DOHH2 (cell line): ENCODE results near the gene LRRN1.
"Not testable (repeated sequence)": the region's sequence is repeated elsewhere in the genome, so short reads cannot be mapped to it uniquely, and the experiment has no call there.

Source experiments
- H3F3A ChIP-seq: fragments of 200-600 bp; sonication (generic), shearing (Covaris generic); 2 replicates; pipeline ENCODE4 v1.6.0; 2016; ENCODE audit warnings: antibody characterized with exemption, mild to moderate bottlenecking; ENCODE audit not compliant: control insufficient read depth, insufficient read depth
- H3K27ac ChIP-seq: fragments of 200-600 bp; sonication (generic); 2 replicates; pipeline ENCODE4 v1.5.1; 2014; ENCODE audit warnings: low read depth, mild to moderate bottlenecking, low read length, moderate library complexity
- H3K27me3 ChIP-seq: fragments of 200-600 bp; sonication (generic); 2 replicates; pipeline ENCODE4 v1.6.1; 2014; ENCODE audit warnings: mild to moderate bottlenecking, low read length, mixed read lengths; ENCODE audit not compliant: control insufficient read depth
- H3K36me3 ChIP-seq: fragments of 200-600 bp; sonication (generic); 2 replicates; pipeline ENCODE4 v1.6.1; 2014; ENCODE audit warnings: mild to moderate bottlenecking, low read length, moderate library complexity, mixed read lengths; ENCODE audit not compliant: control insufficient read depth
- H3K4me1 ChIP-seq: fragments of 200-600 bp; sonication (generic); 2 replicates; pipeline ENCODE4 v1.6.1; 2014; ENCODE audit warnings: mild to moderate bottlenecking, low read length, mixed read lengths; ENCODE audit not compliant: control insufficient read depth
- H3K4me2 ChIP-seq: fragments of 200-600 bp; sonication (generic); 2 replicates; pipeline ENCODE4 v1.6.0; 2014; ENCODE audit warnings: mild to moderate bottlenecking, low read length, moderate library complexity
- H3K4me3 ChIP-seq: fragments of 200-600 bp; sonication (generic); 2 replicates; pipeline ENCODE4 v1.5.1; 2014; ENCODE audit warnings: mild to moderate bottlenecking, low read length, mixed read lengths
- H3K79me2 ChIP-seq: fragments of 200-600 bp; sonication (generic); 2 replicates; pipeline ENCODE4 v1.6.1; 2014; ENCODE audit warnings: mild to moderate bottlenecking, low read length, mixed read lengths; ENCODE audit not compliant: control insufficient read depth
- H3K9me2 ChIP-seq: fragments of 200-600 bp; sonication (generic); replicated peaks from 2 replicates; pipeline ENCODE4 v1.6.1; 2014; ENCODE audit warnings: mild to moderate bottlenecking, low read length, mixed read lengths; ENCODE audit not compliant: control insufficient read depth
- H3K9me3 ChIP-seq: fragments of 200-600 bp; sonication (generic); 2 replicates; pipeline ENCODE4 v1.6.1; 2014; ENCODE audit warnings: antibody characterized with exemption, low read length, mixed read lengths; ENCODE audit not compliant: control insufficient read depth, insufficient read depth
- H4K20me1 ChIP-seq: fragments of 200-600 bp; sonication (generic); 2 replicates; pipeline ENCODE4 v1.6.0; 2014; ENCODE audit warnings: low read depth, mild to moderate bottlenecking, antibody characterized with exemption, low read length, moderate library complexity; ENCODE audit not compliant: control insufficient read depth, insufficient read depth
- EZH2phosphoT487 ChIP-seq: fragments of 200-600 bp; sonication (generic); IDR thresholded peaks from 2 replicates; pipeline ENCODE4 v1.6.1; 2017; ENCODE audit warnings: borderline replicate concordance, mild to moderate bottlenecking, antibody characterized with exemption, low read length, moderate library complexity, mixed read lengths
- TF ChIP-seq, protein P1 (sequence below): fragments of 200-600 bp; sonication (generic); IDR thresholded peaks from one replicate; pipeline ENCODE4 v1.5.1; 2014; ENCODE audit warnings: antibody characterized with exemption, mild to moderate bottlenecking, low read depth, low read length; ENCODE audit not compliant: poor library complexity, severe bottlenecking

LRRN1 gene

GRCh38 chr3:3825035-3825434, 25.8 kb downstream of the LRRN1 start:
- Histone ChIP-seq H3K79me2 (no peaks in the 10 kb centered on the region), H3K36me3 (no peaks in the 10 kb centered on the region), H3K4me2 (no peak overlapping the region)

GRCh38 chr3:3826521-3826920, 27.3 kb downstream of the LRRN1 start:
- Histone ChIP-seq H3K9me2 (no peaks in the 10 kb centered on the region), H3K9me3 (no peaks in the 10 kb centered on the region), H4K20me1 (no peaks in the 10 kb centered on the region), H3K27me3 (no peaks in the 10 kb centered on the region), H3K4me1 (no peaks in the 10 kb centered on the region), H3F3A (no peaks in the 10 kb centered on the region), H3K36me3 (no peaks in the 10 kb centered on the region), H3K4me3 (no peak overlapping the region), H3K27ac (no peak overlapping the region), H3K79me2 (no peaks in the 10 kb centered on the region), H3K4me2 (no peak overlapping the region)
- TF ChIP-seq, protein P1, sequence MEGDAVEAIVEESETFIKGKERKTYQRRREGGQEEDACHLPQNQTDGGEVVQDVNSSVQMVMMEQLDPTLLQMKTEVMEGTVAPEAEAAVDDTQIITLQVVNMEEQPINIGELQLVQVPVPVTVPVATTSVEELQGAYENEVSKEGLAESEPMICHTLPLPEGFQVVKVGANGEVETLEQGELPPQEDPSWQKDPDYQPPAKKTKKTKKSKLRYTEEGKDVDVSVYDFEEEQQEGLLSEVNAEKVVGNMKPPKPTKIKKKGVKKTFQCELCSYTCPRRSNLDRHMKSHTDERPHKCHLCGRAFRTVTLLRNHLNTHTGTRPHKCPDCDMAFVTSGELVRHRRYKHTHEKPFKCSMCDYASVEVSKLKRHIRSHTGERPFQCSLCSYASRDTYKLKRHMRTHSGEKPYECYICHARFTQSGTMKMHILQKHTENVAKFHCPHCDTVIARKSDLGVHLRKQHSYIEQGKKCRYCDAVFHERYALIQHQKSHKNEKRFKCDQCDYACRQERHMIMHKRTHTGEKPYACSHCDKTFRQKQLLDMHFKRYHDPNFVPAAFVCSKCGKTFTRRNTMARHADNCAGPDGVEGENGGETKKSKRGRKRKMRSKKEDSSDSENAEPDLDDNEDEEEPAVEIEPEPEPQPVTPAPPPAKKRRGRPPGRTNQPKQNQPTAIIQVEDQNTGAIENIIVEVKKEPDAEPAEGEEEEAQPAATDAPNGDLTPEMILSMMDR, result no peak
- no peak for TF ChIP-seq EZH2phosphoT487

More at GRCh38 chr3:3825035-3825434, 25.8 kb downstream of the LRRN1 start:
- no peak overlapping the region for H3K27ac ChIP-seq
- no peaks in the 10 kb centered on the region for H3F3A ChIP-seq
- no peaks in the 10 kb centered on the region for H3K9me2 ChIP-seq
- no peak overlapping the region for H3K4me3 ChIP-seq
- TF ChIP-seq, protein P1, result no peak
- no peak for TF ChIP-seq EZH2phosphoT487
- H4K20me1 ChIP-seq, result no peaks in the 10 kb centered on the region
- H3K4me1 ChIP-seq, result no peaks in the 10 kb centered on the region
- H3K9me3 ChIP-seq, result no peaks in the 10 kb centered on the region
- no peaks in the 10 kb centered on the region for H3K27me3 ChIP-seq

DNA sequence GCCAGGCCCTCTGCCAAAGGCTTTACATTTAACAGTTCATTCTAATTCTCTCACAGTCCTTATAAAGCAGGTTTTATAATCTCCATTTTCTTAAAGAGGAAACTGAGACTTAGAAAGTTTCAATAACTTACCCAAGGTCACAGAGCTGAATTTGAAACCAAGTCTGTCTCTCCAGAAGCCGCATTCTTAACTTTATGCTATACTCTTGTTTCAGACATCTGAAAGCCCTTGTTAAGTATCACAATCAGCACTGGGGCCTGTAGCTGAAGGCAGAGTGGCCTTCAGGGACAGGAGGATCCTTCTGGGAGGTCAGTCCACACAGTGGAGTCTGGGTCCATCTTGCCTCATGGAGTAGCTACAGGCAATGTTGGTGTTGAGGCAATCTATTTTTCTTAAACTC, 27.9 kb downstream of the LRRN1 start:
- H4K20me1 ChIP-seq, result no peaks in the 10 kb centered on the region
- H3K36me3 ChIP-seq, result no peaks in the 10 kb centered on the region
- no peak overlapping the region for H3K4me3 ChIP-seq
- no peak overlapping the region for H3K4me2 ChIP-seq
- no peaks in the 10 kb centered on the region for H3F3A ChIP-seq
- no peaks in the 10 kb centered on the region for H3K79me2 ChIP-seq
- no peaks in the 10 kb centered on the region for H3K4me1 ChIP-seq
- no peaks in the 10 kb centered on the region for H3K27me3 ChIP-seq
- no peaks in the 10 kb centered on the region for H3K9me2 ChIP-seq
- H3K27ac ChIP-seq, result no peak overlapping the region
- no peak for TF ChIP-seq EZH2phosphoT487
- TF ChIP-seq, protein P1, result no peak
- no peaks in the 10 kb centered on the region for H3K9me3 ChIP-seq

- H3K27ac ChIP-seq, H3K4me3 ChIP-seq, H3K9me2 ChIP-seq, H3K79me2 ChIP-seq, H3K27me3 ChIP-seq, H3F3A ChIP-seq, H3K4me1 ChIP-seq, H3K36me3 ChIP-seq, H4K20me1 ChIP-seq, H3K4me2 ChIP-seq, H3K9me3 ChIP-seq: not testable (repeated sequence)
Observed at GRCh38 chr3:3828417-3828816, 29.2 kb downstream of the LRRN1 start.
